ENCODE measurements around the gene IRF3.

Gene IRF3

GRCh38 chr19:49690656-49691242 is 25.1 kb upstream of the IRF3 start, which contains the start of gene CPT1C:
CPT1C (plus strand) TSS chr19:49691116; CDS start chr19:49692253, 1,137 bp downstream.
- DNase-seq (ENCODE audit: insufficient read length, low spot score): peak; percentile 81
- FAIRE-seq: no peak
- peak; percentile 60; the same call in 1 of the 2 replicates for TF ChIP-seq POLR2A (IDR thresholded peaks at IDR 0.05; ENCODE audit: low read depth, low read length)

DNA sequence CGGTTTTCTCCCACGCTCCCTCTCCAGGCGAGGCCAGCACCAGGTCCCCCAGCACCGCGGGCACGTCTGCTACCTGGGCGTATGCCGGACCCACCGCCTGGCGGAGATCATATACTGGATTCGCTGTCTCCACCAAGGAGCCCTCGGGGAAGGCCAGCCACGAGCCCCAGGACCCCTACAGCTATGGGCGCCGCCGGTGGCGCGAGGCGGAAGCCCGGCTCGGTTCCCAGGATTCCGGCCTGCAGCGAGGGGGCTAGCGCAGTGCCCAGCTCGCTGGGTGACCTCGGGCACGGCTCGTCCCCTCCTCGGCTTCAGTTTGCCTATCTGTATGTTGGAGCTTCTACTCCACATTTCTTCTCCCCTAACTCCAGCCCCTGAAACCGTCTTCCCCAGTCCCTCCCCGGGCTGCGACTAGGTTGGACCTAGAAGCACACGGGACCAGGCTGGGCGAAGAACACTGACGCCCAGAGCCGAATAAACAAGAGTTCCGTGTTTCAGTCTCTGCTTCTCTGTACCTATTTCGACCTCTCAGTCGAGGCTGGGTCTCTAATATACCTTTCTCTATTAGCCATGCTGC is 24.5 kb upstream of the IRF3 start:
- TF ChIP-seq POLR2A (IDR thresholded peaks at IDR 0.05; ENCODE audit: low read depth, low read length): no peak
- FAIRE-seq: no peak
- no peak for DNase-seq (ENCODE audit: insufficient read length, low spot score)

GRCh38 chr19:49689133-49690078 is 23.7 kb upstream of the IRF3 start, which contains the start of gene ADM5:
ADM5 (plus strand) TSS chr19:49689594; CDS start chr19:49689838, 244 bp downstream.
- no peak for FAIRE-seq
- TF ChIP-seq POLR2A (IDR thresholded peaks at IDR 0.05; ENCODE audit: low read depth, low read length): no peak
- DNase-seq (ENCODE audit: insufficient read length, low spot score): no peak

DNA sequence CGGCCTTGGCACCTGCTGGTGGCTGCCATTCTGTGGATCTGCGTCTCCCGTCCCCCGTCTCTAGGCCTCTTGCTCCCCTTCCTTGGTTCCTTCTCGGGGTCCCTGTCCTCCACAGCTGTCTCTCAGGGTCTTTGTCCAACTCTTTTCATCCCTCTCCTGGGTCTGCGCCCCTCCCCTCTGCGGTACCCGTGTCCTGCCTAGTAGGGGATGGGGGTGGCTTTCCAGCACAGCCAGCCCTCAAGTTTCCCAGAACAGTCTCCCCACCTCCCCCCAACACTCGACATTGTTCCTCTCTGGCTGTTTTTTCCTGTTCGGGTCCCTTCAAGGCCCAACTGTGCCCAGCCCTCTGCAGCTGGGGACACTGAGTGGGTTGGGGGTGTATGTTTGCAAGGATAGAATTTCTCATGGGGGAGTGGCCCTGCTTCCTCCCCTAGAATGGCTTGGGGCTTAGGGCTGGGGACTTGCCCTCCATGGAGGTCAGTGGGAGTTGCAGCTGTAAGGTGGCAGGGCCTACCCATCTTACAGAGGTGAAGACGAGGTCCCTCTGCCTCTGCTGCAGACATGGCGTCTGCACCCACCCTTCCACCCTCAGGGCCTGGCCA is 23.0 kb upstream of the IRF3 start:
- DNase-seq (ENCODE audit: insufficient read length, low spot score) (no peak), FAIRE-seq (no peak)
- TF ChIP-seq POLR2A (IDR thresholded peaks at IDR 0.05; ENCODE audit: low read depth, low read length): no peak

DNA sequence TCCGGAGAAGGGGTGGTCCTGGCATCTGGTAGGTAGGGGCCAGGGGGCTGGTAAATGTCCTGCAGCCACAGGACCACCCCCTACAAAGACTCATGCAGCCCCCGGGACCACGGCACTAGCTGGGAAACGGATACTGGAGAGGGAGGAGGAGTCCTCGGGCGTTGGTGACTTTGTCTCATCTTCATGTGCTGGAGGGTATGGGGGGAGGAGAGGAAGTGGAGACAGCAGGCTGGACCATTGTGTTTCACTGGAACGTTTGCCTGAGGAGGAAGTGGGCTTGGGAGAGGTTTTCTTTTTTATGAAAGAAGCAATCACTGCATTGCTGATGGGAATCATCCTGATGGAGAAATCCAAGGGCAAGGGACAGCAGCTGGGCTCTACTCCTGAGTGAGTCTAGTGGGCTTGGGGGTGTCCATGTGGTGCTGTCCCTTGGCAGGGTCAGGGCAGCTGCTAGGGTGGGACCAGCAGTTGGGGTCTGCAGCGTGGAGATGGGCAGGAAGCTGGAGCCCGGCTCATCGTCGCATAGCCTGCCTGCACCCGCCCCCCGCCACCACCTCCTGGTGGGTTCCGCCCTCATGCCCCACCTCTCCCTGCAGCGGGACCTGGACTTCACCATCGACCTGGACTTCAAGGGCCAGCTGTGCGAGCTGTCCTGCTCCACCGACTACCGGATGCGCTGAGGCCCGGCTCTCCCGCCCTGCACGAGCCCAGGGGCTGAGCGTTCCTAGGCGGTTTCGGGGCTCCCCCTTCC is 22.1 kb upstream of the IRF3 start:
- no peak for TF ChIP-seq POLR2A (IDR thresholded peaks at IDR 0.05; ENCODE audit: low read depth, low read length)
- DNase-seq (ENCODE audit: insufficient read length, low spot score) (no peak), FAIRE-seq (no peak)

- no peak for DNase-seq (ENCODE audit: insufficient read length, low spot score)
- no peak for TF ChIP-seq POLR2A (IDR thresholded peaks at IDR 0.05; ENCODE audit: low read depth, low read length)
- no peak for FAIRE-seq
These were observed 21.5 kb upstream of the IRF3 start for GRCh38 chr19:49687150-49687549.

DNA sequence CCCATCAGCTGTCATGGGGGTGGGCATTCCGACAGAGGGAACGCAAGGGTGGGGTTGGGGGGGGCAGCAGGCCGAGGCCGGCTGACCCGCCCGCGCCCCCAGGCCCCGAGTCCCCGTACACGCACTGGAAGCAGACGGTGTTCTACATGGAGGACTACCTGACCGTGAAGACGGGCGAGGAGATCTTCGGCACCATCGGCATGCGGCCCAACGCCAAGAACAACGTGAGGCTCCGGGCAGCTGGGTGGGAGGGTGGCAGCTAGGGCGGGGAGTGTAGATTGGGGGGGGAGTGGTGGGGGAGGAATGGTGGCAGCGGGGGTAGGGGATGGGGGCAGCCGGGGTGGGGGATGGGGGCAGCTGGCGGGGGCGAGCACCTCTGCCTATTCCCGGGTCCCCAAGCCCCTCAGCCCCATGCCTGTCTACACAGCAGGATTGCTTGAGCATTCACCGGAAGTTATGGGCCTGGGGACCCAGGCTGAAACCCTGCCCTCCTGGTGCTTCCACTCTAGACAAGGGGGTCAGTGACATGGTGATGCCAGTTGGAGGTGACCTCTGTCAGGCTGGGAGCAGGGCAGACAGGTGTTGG is 20.9 kb upstream of the IRF3 start:
- no peak for TF ChIP-seq POLR2A (IDR thresholded peaks at IDR 0.05; ENCODE audit: low read depth, low read length)
- DNase-seq (ENCODE audit: insufficient read length, low spot score): no peak
- FAIRE-seq: no peak

DNA sequence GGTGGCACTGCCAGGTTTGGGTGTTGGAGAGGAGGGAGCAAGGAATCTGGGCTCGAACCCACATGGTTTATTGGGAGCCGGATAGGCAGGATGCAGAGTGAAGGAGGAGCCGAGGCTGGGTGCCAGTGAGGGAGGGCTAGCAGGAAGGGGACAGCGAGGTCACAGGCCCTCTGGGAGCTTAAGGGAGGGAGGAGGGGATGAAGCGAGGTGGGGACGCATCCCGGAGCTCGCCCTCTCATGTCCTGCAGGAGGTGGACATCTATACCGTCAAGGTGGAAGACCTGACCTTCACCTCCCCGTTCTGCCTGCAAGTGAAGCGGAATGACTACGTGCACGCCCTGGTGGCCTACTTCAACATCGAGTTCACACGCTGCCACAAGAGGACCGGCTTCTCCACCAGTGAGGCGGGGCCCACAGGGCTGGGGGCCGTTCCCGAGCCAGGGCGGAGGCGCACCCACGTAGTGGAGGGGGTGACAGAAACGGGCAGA is 20.2 kb upstream of the IRF3 start:
- FAIRE-seq (no peak), DNase-seq (ENCODE audit: insufficient read length, low spot score) (no peak)
- no peak for TF ChIP-seq POLR2A (IDR thresholded peaks at IDR 0.05; ENCODE audit: low read depth, low read length)

DNA sequence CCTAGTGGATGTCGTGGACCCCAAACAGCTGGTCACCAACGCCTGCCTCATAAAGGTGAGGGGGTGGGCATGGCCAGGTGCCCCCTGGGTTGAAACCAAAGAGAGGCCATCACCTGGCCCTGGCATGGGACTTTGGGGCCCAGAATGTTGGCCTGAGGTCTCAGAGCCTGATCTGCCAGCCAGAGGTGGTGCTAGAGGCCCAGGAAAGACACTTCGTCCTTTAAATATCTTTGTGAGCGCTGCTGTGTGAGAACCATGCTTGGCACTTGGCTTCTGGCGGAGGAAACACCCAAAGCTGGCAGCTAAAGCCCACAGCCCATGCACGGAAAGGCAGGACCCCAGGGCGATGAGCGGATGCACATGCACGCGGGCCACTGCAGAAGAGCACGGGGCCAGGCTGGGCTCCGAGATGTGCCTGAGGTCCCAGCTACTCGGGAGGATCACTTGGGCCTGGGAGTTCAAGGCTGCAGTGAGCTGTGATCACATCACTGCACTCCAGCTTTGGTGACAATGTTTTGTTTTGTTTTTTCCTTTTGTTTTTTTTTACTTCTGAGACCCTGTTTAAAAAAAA is 19.4 kb upstream of the IRF3 start:
- TF ChIP-seq POLR2A (IDR thresholded peaks at IDR 0.05; ENCODE audit: low read depth, low read length): no peak
- DNase-seq (ENCODE audit: insufficient read length, low spot score) (no peak), FAIRE-seq (no peak)

GRCh38 chr19:49684251-49684982 is 18.8 kb upstream of the IRF3 start:
- no peak for FAIRE-seq
- no peak for TF ChIP-seq POLR2A (IDR thresholded peaks at IDR 0.05; ENCODE audit: low read depth, low read length)
- DNase-seq (ENCODE audit: insufficient read length, low spot score): no peak

DNA sequence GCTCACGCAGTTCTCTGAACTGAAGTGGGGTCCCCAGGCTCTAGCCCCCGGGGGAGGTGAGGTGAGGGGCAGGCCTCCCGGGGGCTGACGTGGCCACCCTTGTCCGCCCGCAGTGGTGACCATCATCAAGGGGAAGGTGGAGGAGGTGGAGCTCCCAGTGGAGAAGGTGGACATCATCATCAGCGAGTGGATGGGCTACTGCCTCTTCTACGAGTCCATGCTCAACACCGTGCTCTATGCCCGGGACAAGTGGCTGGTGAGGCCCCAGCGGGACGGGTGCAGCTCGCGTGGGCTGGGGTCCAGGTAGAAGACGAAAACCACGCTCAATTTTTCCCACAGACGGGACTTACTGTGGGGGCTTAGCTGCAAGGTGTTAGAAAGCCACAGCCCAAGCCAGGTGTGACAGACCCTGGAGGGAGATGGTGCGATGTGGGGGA is 18.2 kb upstream of the IRF3 start:
- DNase-seq (ENCODE audit: insufficient read length, low spot score): no peak
- TF ChIP-seq POLR2A (IDR thresholded peaks at IDR 0.05; ENCODE audit: low read depth, low read length): no peak
- FAIRE-seq: no peak

DNA sequence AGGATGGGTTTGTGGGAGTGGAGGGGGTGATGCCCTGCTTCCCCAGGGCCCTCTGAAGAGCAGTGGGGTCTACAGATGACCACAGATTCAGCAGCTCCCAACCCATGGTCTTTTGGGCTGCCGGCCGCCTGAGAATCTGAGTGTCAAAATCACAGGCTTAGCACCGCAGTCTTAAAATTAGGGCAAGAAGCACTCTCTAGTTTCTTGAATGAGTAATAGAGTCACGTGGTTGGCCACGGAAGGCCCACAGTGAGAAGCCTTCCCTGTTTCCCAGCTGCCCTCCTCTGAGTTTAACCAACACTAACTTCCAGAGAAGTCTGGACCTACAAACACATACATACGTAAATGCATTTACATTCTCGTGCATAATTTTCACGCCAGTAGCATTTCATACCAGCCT is 16.6 kb upstream of the IRF3 start:
- TF ChIP-seq POLR2A (IDR thresholded peaks at IDR 0.05; ENCODE audit: low read depth, low read length): no peak
- FAIRE-seq (no peak), DNase-seq (ENCODE audit: insufficient read length, low spot score) (no peak)
